Measurements from ENCODE around the gene RAD51B.

RAD51B gene

GRCh38 chr14:68327231-68327630, 507.7 kb downstream of the RAD51B start:
- Histone ChIP-seq H3K9ac (no peak overlapping the region), H3K4me1 (peaks cover 9 to 44% (median 23%) of the 10 kb centered on the region in 10 experiments), H3K9me3 (replicated peaks in 1 of 11) (peaks cover 0 to 10% (median 0%) of the 10 kb centered on the region in 11 experiments; a peak in 3 of 22 replicates), H3K27ac (peak overlapping the region in 7 of 11 experiments; percentile 1 to 45 (median 31); a peak in 8 of 22 replicates), H3K36me3 (no peaks in the 10 kb centered on the region), H3K27me3 (no peaks in the 10 kb centered on the region), H3K4me3 (no peak overlapping the region), H4K20me1 (no peaks in the 10 kb centered on the region), H3K4me2 (peak overlapping the region; percentile 2 to 66 (median 33); a peak in 15 of 22 replicates)
- no peak for TF ChIP-seq Cebpa-rat (IDR thresholded peaks at IDR 0.05)

- H3K9me3 ChIP-seq (replicated peaks in 1 of 11) = peaks cover 0 to 10% (median 0%) of the 10 kb centered on the region in 11 experiments; a peak in 3 of 22 replicates
- H3K27ac ChIP-seq = no peak overlapping the region
- H3K9ac ChIP-seq = no peak overlapping the region
- no peaks in the 10 kb centered on the region for H3K27me3 ChIP-seq
- H3K4me3 ChIP-seq = no peak overlapping the region
- H3K36me3 ChIP-seq = no peaks in the 10 kb centered on the region
- no peak overlapping the region for H3K4me2 ChIP-seq
- H3K4me1 ChIP-seq = peaks cover 9 to 56% (median 33%) of the 10 kb centered on the region in 10 experiments
- H4K20me1 ChIP-seq = no peaks in the 10 kb centered on the region
- no peak for TF ChIP-seq Cebpa-rat (IDR thresholded peaks at IDR 0.05)
Measured at GRCh38 chr14:68328509-68328908, 508.9 kb downstream of the RAD51B start.

GRCh38 chr14:68331426-68331825, 511.8 kb downstream of the RAD51B start:
- Histone ChIP-seq H4K20me1 (no peaks in the 10 kb centered on the region), H3K27me3 (no peaks in the 10 kb centered on the region), H3K4me2 (peak overlapping the region in 8 of 11 experiments; percentile 3 to 45 (median 19); a peak in 6 of 22 replicates), H3K4me3 (no peak overlapping the region), H3K36me3 (no peaks in the 10 kb centered on the region), H3K9ac (no peak overlapping the region), H3K27ac (no peak overlapping the region), H3K4me1 (peaks cover 12 to 58% (median 38%) of the 10 kb centered on the region in 10 experiments), H3K9me3 (replicated peaks in 1 of 11) (peaks cover 0 to 10% (median 0%) of the 10 kb centered on the region in 11 experiments; a peak in 3 of 22 replicates)
- TF ChIP-seq Cebpa-rat (IDR thresholded peaks at IDR 0.05) = no peak

- H3K4me2 ChIP-seq = peak overlapping the region in 5 of 11 experiments; percentile 3 to 70 (median 9); a peak in 2 of 22 replicates
- no peaks in the 10 kb centered on the region for H4K20me1 ChIP-seq
- no peak overlapping the region for H3K4me3 ChIP-seq
- no peak overlapping the region for H3K9ac ChIP-seq
- no peak for TF ChIP-seq Cebpa-rat (IDR thresholded peaks at IDR 0.05)
- H3K27me3 ChIP-seq = no peaks in the 10 kb centered on the region
- H3K36me3 ChIP-seq = no peaks in the 10 kb centered on the region
- no peak overlapping the region; a peak in 1 of 22 replicates for H3K27ac ChIP-seq
- peaks cover 13 to 58% (median 39%) of the 10 kb centered on the region in 10 experiments for H3K4me1 ChIP-seq
- H3K9me3 ChIP-seq (replicated peaks in 1 of 11) = peaks cover 0 to 10% (median 0%) of the 10 kb centered on the region in 11 experiments; a peak in 3 of 22 replicates
Measured at GRCh38 chr14:68331991-68332390, 512.4 kb downstream of the RAD51B start.

GRCh38 chr14:68333262-68333661, 513.7 kb downstream of the RAD51B start:
- TF ChIP-seq Cebpa-rat (IDR thresholded peaks at IDR 0.05) = no peak

GRCh38 chr14:68335312-68335711, 515.7 kb downstream of the RAD51B start:
- no peak for TF ChIP-seq Cebpa-rat (IDR thresholded peaks at IDR 0.05)
- Histone ChIP-seq H3K4me2 (peak overlapping the region in 1 of 11 experiments; percentile 20; a peak in 1 of 22 replicates), H3K27ac (no peak overlapping the region), H3K4me1 (peaks cover 27 to 73% (median 54%) of the 10 kb centered on the region in 10 experiments), H3K9ac (no peak overlapping the region), H3K4me3 (no peak overlapping the region), H3K9me3 (replicated peaks in 1 of 11) (peaks cover 0 to 15% (median 7%) of the 10 kb centered on the region in 11 experiments; a peak in 10 of 22 replicates), H4K20me1 (no peaks in the 10 kb centered on the region), H3K36me3 (no peaks in the 10 kb centered on the region), H3K27me3 (no peaks in the 10 kb centered on the region)

More at GRCh38 chr14:68333262-68333661, 513.7 kb downstream of the RAD51B start:
- peak overlapping the region in 1 of 11 experiments; percentile 28; a peak in 2 of 22 replicates for H3K27ac ChIP-seq
- no peak overlapping the region for H3K9ac ChIP-seq
- peak overlapping the region in 6 of 11 experiments; percentile 16 to 70 (median 42); a peak in 8 of 22 replicates for H3K4me2 ChIP-seq
- H3K27me3 ChIP-seq = no peaks in the 10 kb centered on the region
- no peak overlapping the region for H3K4me3 ChIP-seq
- peaks cover 0 to 10% (median 0%) of the 10 kb centered on the region in 11 experiments; a peak in 5 of 22 replicates for H3K9me3 ChIP-seq (replicated peaks in 1 of 11)
- H3K4me1 ChIP-seq = peaks cover 22 to 60% (median 47%) of the 10 kb centered on the region in 10 experiments
- no peaks in the 10 kb centered on the region for H4K20me1 ChIP-seq
- no peaks in the 10 kb centered on the region for H3K36me3 ChIP-seq

GRCh38 chr14:68336165-68336564, 516.6 kb downstream of the RAD51B start:
- no peaks in the 10 kb centered on the region for H3K27me3 ChIP-seq
- TF ChIP-seq Cebpa-rat (IDR thresholded peaks at IDR 0.05) = no peak
- H3K4me1 ChIP-seq = peaks cover 33 to 78% (median 60%) of the 10 kb centered on the region in 10 experiments
- peaks cover 0 to 15% (median 7%) of the 10 kb centered on the region in 11 experiments; a peak in 10 of 22 replicates for H3K9me3 ChIP-seq (replicated peaks in 1 of 11)
- H3K36me3 ChIP-seq = no peaks in the 10 kb centered on the region
- no peaks in the 10 kb centered on the region for H4K20me1 ChIP-seq
- no peak overlapping the region for H3K9ac ChIP-seq
- peak overlapping the region in 3 of 11 experiments; percentile 28 to 65 (median 49); a peak in 1 of 22 replicates for H3K27ac ChIP-seq
- peak overlapping the region in 10 of 11 experiments; percentile 65 to 87 (median 74); a peak in 15 of 22 replicates for H3K4me2 ChIP-seq
- no peak overlapping the region for H3K4me3 ChIP-seq

GRCh38 chr14:68337279-68337678, 517.7 kb downstream of the RAD51B start:
- H3K4me2 ChIP-seq = peak overlapping the region; percentile 65 to 87 (median 75)
- H3K9me3 ChIP-seq (replicated peaks in 1 of 11) = peaks cover 0 to 15% (median 7%) of the 10 kb centered on the region in 11 experiments; a peak in 10 of 22 replicates
- H3K4me3 ChIP-seq = peak overlapping the region in 1 of 10 experiments; percentile 18; a peak in 3 of 20 replicates
- peak overlapping the region in 9 of 11 experiments; percentile 15 to 65 (median 48); a peak in 16 of 22 replicates for H3K27ac ChIP-seq
- no peaks in the 10 kb centered on the region for H3K27me3 ChIP-seq
- H4K20me1 ChIP-seq = no peaks in the 10 kb centered on the region
- TF ChIP-seq Cebpa-rat (IDR thresholded peaks at IDR 0.05) = no peak
- no peaks in the 10 kb centered on the region for H3K36me3 ChIP-seq
- peak overlapping the region in 6 of 11 experiments; percentile 23 to 48 (median 30); a peak in 10 of 22 replicates for H3K9ac ChIP-seq
- peaks cover 43 to 78% (median 61%) of the 10 kb centered on the region in 10 experiments for H3K4me1 ChIP-seq

GRCh38 chr14:68340262-68340661, 520.7 kb downstream of the RAD51B start:
- Histone ChIP-seq H3K9me3 (replicated peaks in 1 of 11) (peaks cover 0 to 29% (median 15%) of the 10 kb centered on the region in 11 experiments; a peak in 18 of 22 replicates), H3K36me3 (peaks cover 0 to 2% (median 0%) of the 10 kb centered on the region in 11 experiments; a peak in 1 of 22 replicates), H3K4me3 (no peak overlapping the region), H3K27ac (no peak overlapping the region), H3K4me1 (peaks cover 47 to 78% (median 59%) of the 10 kb centered on the region in 10 experiments), H3K9ac (no peak overlapping the region), H3K27me3 (no peaks in the 10 kb centered on the region), H3K4me2 (peak overlapping the region; percentile 2 to 74 (median 41); a peak in 17 of 22 replicates), H4K20me1 (no peaks in the 10 kb centered on the region)
- TF ChIP-seq Cebpa-rat (IDR thresholded peaks at IDR 0.05) = no peak
